Astrocyte of the spinal cord (primary cell): ENCODE data around the gene ACTL6A.

Experiments used
- DNase-seq: peaks from one replicate; pipeline ENCODE4 v3.0.0; 2011; ENCODE audit warnings: low read depth, low spot score
- H3K4me3 ChIP-seq: 2 replicates; pipeline ENCODE4 v1.5.1; 2011; ENCODE audit warnings: low read depth, mild to moderate bottlenecking, low read length, moderate library complexity
- CTCF ChIP-seq: IDR thresholded peaks from 2 replicates; pipeline ENCODE4 v1.5.1; 2012; ENCODE audit warnings: low read depth, mild to moderate bottlenecking, low read length, inconsistent platforms
- in situ Hi-C: cut with HindIII; loops from 2 replicates; pipeline ENCODE4 v1.10.0; 2017; ENCODE audit warnings: low sequenced_read_pairs

The ACTL6A gene

GRCh38 chr3:179604321-179605078 is 41.8 kb downstream of the ACTL6A start, which contains the start of the genes MRPL47 and NDUFB5:
TSS of gene MRPL47 (minus strand) at chr3:179604638. CDS start at chr3:179604624, 14 bp downstream.
TSS of gene NDUFB5 (plus strand) at chr3:179604794. CDS start at chr3:179604816, 22 bp downstream.
- peak; percentile 96 for DNase-seq
- TF ChIP-seq CTCF, result no peak

GRCh38 chr3:179606534-179607085 is 43.9 kb downstream of the ACTL6A start:
- DNase-seq, result no peak
- TF ChIP-seq CTCF, result no peak
- H3K4me3 ChIP-seq, result no peak overlapping the region
- in situ Hi-C loops, result no loop called here

More at GRCh38 chr3:179604321-179605078, 41.8 kb downstream of the ACTL6A start, which contains the start of the genes MRPL47 and NDUFB5:
- in situ Hi-C loops, result no loop called here
- peak within 1 kb of the TSS; percentile 99 for H3K4me3 ChIP-seq

- no peak for TF ChIP-seq CTCF
- in situ Hi-C loops, result no loop called here
- H3K4me3 ChIP-seq, result no peak overlapping the region
- DNase-seq, result no peak
Measured at GRCh38 chr3:179608931-179609720, 46.4 kb downstream of the ACTL6A start.

- in situ Hi-C loops, result no loop called here
- H3K4me3 ChIP-seq, result no peak overlapping the region
- TF ChIP-seq CTCF, result no peak
- no peak for DNase-seq
Measured at GRCh38 chr3:179610066-179610465, 47.3 kb downstream of the ACTL6A start.

GRCh38 chr3:179613807-179614206 is 51.1 kb downstream of the ACTL6A start:
- in situ Hi-C loops, result no loop called here
- TF ChIP-seq CTCF, result no peak

GRCh38 chr3:179615458-179616173 is 52.9 kb downstream of the ACTL6A start:
- in situ Hi-C loops, result no loop called here
- no peak for TF ChIP-seq CTCF
- no peak for DNase-seq
- H3K4me3 ChIP-seq, result no peak overlapping the region

More at GRCh38 chr3:179613807-179614206, 51.1 kb downstream of the ACTL6A start:
- no peak overlapping the region for H3K4me3 ChIP-seq
- DNase-seq, result peak; percentile 37
